Neural crest cell (in vitro differentiated cells): ENCODE results near the gene MED9. TPM values are rescaled to one million over a fixed set of nuclear protein-coding genes. Genes with fewer than 3 reads are reported as not detected.

Experiments
- DNase-seq: peaks from one replicate; pipeline ENCODE4 v3.0.0; 2021; ENCODE audit warnings: low read depth, mixed read lengths, low spot score
- H3K27ac Mint-ChIP-seq: one replicate; pipeline ENCODE4 v1.8.0; 2021; ENCODE audit warnings: mild to moderate bottlenecking, mixed read lengths; ENCODE audit not compliant: unreplicated experiment
- H3K27me3 Mint-ChIP-seq: 2 replicates; pipeline ENCODE4 v1.8.0; 2021; ENCODE audit warnings: low read depth, mild to moderate bottlenecking, mixed read lengths
- H3K36me3 Mint-ChIP-seq: 2 replicates; pipeline ENCODE4 v1.8.0; 2021; ENCODE audit warnings: low read depth, mild to moderate bottlenecking, mixed read lengths
- H3K4me1 Mint-ChIP-seq: 2 replicates; pipeline ENCODE4 v1.8.0; 2021; ENCODE audit warnings: mixed read lengths
- H3K4me3 Mint-ChIP-seq: one replicate; pipeline ENCODE4 v1.8.0; 2021; ENCODE audit warnings: mild to moderate bottlenecking, mixed read lengths
- H3K9me3 Mint-ChIP-seq: 2 replicates; pipeline ENCODE4 v1.8.0; 2021; ENCODE audit warnings: mixed read lengths
- CTCF ChIP-seq: fragments of 200-600 bp; sonication (generic); conservative IDR thresholded peaks from 2 replicates; pipeline ENCODE4 v1.5.0; 2021; ENCODE audit warnings: antibody characterized with exemption, mild to moderate bottlenecking
- total RNA-seq: library from RNA; stranded (reverse); gene quantifications from 2 replicates; pipeline ENCODE4 v1.2.1, GENCODE V29; 2021

MED9 gene
- total RNA-seq, 1 donor from 2014 or later, result 20.5 TPM

- no peak overlapping the region for H3K27ac Mint-ChIP-seq
- H3K27me3 Mint-ChIP-seq, result no peaks in the 10 kb centered on the region
- no peaks in the 10 kb centered on the region for H3K36me3 Mint-ChIP-seq
- H3K4me1 Mint-ChIP-seq, result peaks cover 30% of the 10 kb centered on the region
- DNase-seq, result no peak
- H3K9me3 Mint-ChIP-seq, result no peaks in the 10 kb centered on the region
- no peak overlapping the region for H3K4me3 Mint-ChIP-seq
- no peak for TF ChIP-seq CTCF
Measured at GRCh38 chr17:17518014-17518413, 41.2 kb downstream of the MED9 start.

GRCh38 chr17:17518951-17519350, 42.2 kb downstream of the MED9 start:
- TF ChIP-seq CTCF, result no peak
- Mint-ChIP-seq H3K36me3 (no peaks in the 10 kb centered on the region), H3K4me1 (peaks cover 30% of the 10 kb centered on the region), H3K4me3 (no peak overlapping the region), H3K9me3 (no peaks in the 10 kb centered on the region), H3K27ac (no peak overlapping the region), H3K27me3 (no peaks in the 10 kb centered on the region)
- DNase-seq, result no peak

GRCh38 chr17:17519886-17520285, 43.1 kb downstream of the MED9 start:
- Mint-ChIP-seq H3K27ac (no peak overlapping the region), H3K4me1 (peaks cover 27% of the 10 kb centered on the region), H3K36me3 (no peaks in the 10 kb centered on the region), H3K27me3 (no peaks in the 10 kb centered on the region), H3K9me3 (no peaks in the 10 kb centered on the region), H3K4me3 (no peak overlapping the region)
- DNase-seq, result no peak
- TF ChIP-seq CTCF, result no peak

GRCh38 chr17:17520599-17521232, 43.9 kb downstream of the MED9 start:
- Mint-ChIP-seq H3K27ac (no peak overlapping the region), H3K4me1 (peaks cover 19% of the 10 kb centered on the region), H3K36me3 (no peaks in the 10 kb centered on the region), H3K9me3 (no peaks in the 10 kb centered on the region), H3K4me3 (no peak overlapping the region), H3K27me3 (no peaks in the 10 kb centered on the region)
- DNase-seq, result no peak
- TF ChIP-seq CTCF, result no peak

- Mint-ChIP-seq H3K4me1 (peaks cover 13% of the 10 kb centered on the region), H3K9me3 (no peaks in the 10 kb centered on the region), H3K27me3 (no peaks in the 10 kb centered on the region), H3K36me3 (no peaks in the 10 kb centered on the region), H3K4me3 (no peak overlapping the region), H3K27ac (peak overlapping the region; percentile 62)
- no peak for DNase-seq
- TF ChIP-seq CTCF, result no peak
Measured at GRCh38 chr17:17523001-17523730, 46.4 kb downstream of the MED9 start.
